Measurements from ENCODE around the gene KLHDC10. TPM values are rescaled to one million over a fixed set of nuclear protein-coding genes. Genes with fewer than 3 reads are reported as not detected.
"Not testable (repeated sequence)": the region's sequence is repeated elsewhere in the genome, so short reads cannot be mapped to it uniquely, and the experiment has no call there.

KLHDC10 gene
- total and polyA plus RNA-seq, 2 experiments from 2014 or later: 5.5 to 14.7 TPM

DNA sequence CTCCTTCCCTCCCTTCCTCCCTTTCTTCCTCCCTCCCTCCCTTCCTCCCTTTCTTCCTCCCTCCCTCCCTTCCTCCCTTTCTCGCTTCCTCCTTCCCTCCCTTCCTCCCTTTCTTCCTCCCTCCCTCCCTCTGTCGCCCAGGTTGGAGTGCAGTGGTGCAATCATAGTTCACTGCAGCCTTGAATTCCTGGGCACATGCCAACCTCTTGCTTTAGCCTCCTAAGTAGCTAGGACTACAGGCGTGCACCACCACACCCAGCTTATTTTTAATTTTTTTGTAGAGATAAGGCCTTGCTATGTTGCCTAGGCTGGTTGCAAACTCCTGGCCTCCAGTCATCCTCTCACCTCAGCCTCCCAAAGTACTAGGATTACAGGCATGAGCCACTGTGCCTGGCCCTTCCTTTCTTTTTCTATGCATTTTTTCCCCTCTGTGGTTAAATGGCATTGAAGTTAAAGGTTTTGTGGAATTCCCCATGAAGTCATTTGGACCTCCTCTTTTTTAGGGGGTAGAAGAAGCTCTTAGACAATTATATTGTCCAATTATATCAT lies 9.6 kb downstream of the KLHDC10 start:
- no peaks in the 10 kb centered on the region; the same call in 1 of the 2 replicates for H3K4me1 ChIP-seq (ENCODE audit: insufficient read depth)
- no peak overlapping the region for H3K27ac Mint-ChIP-seq
- peaks cover 87% of the 10 kb centered on the region for H3K79me2 ChIP-seq (replicated peaks; ENCODE audit: insufficient read depth)
- no peaks in the 10 kb centered on the region for H3K9me2 ChIP-seq (ENCODE audit: insufficient read depth)
- no peaks in the 10 kb centered on the region for H3K36me3 ChIP-seq (ENCODE audit: insufficient read depth)
- TF ChIP-seq CREB1 (CRISPR knock-in tag; IDR thresholded peaks at IDR 0.05; ENCODE audit: low read depth) (no peak), EZH2 (IDR thresholded peaks at IDR 0.05; ENCODE audit: low read depth, unreplicated experiment) (no peak), ZNF331 (CRISPR knock-in tag; IDR thresholded peaks at IDR 0.05; ENCODE audit: low read depth) (no peak), REST (IDR thresholded peaks at IDR 0.05; ENCODE audit: unreplicated experiment) (no peak), ZNF114 (CRISPR knock-in tag; IDR thresholded peaks at IDR 0.05) (no peak), POLR2AphosphoS5 (IDR thresholded peaks at IDR 0.05; ENCODE audit: low read depth) (no peak)
- TF ChIP-seq, protein P1, sequence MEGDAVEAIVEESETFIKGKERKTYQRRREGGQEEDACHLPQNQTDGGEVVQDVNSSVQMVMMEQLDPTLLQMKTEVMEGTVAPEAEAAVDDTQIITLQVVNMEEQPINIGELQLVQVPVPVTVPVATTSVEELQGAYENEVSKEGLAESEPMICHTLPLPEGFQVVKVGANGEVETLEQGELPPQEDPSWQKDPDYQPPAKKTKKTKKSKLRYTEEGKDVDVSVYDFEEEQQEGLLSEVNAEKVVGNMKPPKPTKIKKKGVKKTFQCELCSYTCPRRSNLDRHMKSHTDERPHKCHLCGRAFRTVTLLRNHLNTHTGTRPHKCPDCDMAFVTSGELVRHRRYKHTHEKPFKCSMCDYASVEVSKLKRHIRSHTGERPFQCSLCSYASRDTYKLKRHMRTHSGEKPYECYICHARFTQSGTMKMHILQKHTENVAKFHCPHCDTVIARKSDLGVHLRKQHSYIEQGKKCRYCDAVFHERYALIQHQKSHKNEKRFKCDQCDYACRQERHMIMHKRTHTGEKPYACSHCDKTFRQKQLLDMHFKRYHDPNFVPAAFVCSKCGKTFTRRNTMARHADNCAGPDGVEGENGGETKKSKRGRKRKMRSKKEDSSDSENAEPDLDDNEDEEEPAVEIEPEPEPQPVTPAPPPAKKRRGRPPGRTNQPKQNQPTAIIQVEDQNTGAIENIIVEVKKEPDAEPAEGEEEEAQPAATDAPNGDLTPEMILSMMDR (conservative IDR thresholded peaks at IDR 0.05; ENCODE audit: low read depth in 2 of 2): no peak
- H3K27me3 ChIP-seq (ENCODE audit: insufficient read depth): no peaks in the 10 kb centered on the region
- no peak overlapping the region for H3K4me2 ChIP-seq
- H2AFZ ChIP-seq: no peak overlapping the region
- no peaks in the 10 kb centered on the region for H3K9me3 Mint-ChIP-seq
- DNase-seq (ENCODE audit: low spot score) (no peak), ATAC-seq (no peak)
- H3F3A ChIP-seq (replicated peaks; ENCODE audit: low read depth): no peaks in the 10 kb centered on the region
- H3K36me3 Mint-ChIP-seq (ENCODE audit: low read depth): peaks cover 3% of the 10 kb centered on the region; the same call in 2 of the 3 replicates
- H3K4me3 Mint-ChIP-seq: no peak overlapping the region
- no peak overlapping the region for H3K27ac ChIP-seq (ENCODE audit: low read depth)
- no peaks in the 10 kb centered on the region for H3K27me3 Mint-ChIP-seq (ENCODE audit: insufficient read depth, low read depth, poor library complexity)
- H3K4me3 ChIP-seq: no peak overlapping the region
- peaks cover 5% of the 10 kb centered on the region for H3K4me1 Mint-ChIP-seq
- H4K20me1 ChIP-seq (replicated peaks; ENCODE audit: insufficient read depth): no peaks in the 10 kb centered on the region; the same call in 1 of the 2 replicates

GRCh38 chr7:130083497-130083896 lies 13.2 kb downstream of the KLHDC10 start:
- not testable (repeated sequence) for H3K27me3 Mint-ChIP-seq (ENCODE audit: insufficient read depth, low read depth, poor library complexity); H3K9me3 Mint-ChIP-seq; H3F3A ChIP-seq (replicated peaks; ENCODE audit: low read depth); H3K36me3 ChIP-seq (ENCODE audit: insufficient read depth); H3K4me2 ChIP-seq; H3K4me1 Mint-ChIP-seq; H4K20me1 ChIP-seq (replicated peaks; ENCODE audit: insufficient read depth); H3K4me3 ChIP-seq; H2AFZ ChIP-seq; ATAC-seq; H3K4me1 ChIP-seq (ENCODE audit: insufficient read depth); DNase-seq (ENCODE audit: low spot score); H3K27me3 ChIP-seq (ENCODE audit: insufficient read depth); H3K36me3 Mint-ChIP-seq (ENCODE audit: low read depth); H3K27ac ChIP-seq (ENCODE audit: low read depth); H3K27ac Mint-ChIP-seq; H3K9me2 ChIP-seq (ENCODE audit: insufficient read depth); H3K4me3 Mint-ChIP-seq
- H3K79me2 ChIP-seq (replicated peaks; ENCODE audit: insufficient read depth): peaks cover 79% of the 10 kb centered on the region
